Activated T-helper 17 cell treated with anti-CD3 and anti-CD28 coated beads, Interleukin-2, amount 50 U/mL, for 72 hours (primary cell): Measurements from ENCODE around the gene IL2. TPM values are rescaled to one million over a fixed set of nuclear protein-coding genes. Genes with fewer than 3 reads are reported as not detected.

Source experiments
- ATAC-seq: fragments of 150-1000 bp; cut with Tn5 transposase; replicated peaks from 2 replicates; pipeline ENCODE4 v1.10.0; 2021; ENCODE audit warnings: mild to moderate bottlenecking, moderate library complexity
- H3K27ac Mint-ChIP-seq: one replicate; pipeline ENCODE4 v1.8.0; 2022; ENCODE audit warnings: mixed read lengths
- H3K27me3 Mint-ChIP-seq: one replicate; pipeline ENCODE4 v1.8.0; 2022; ENCODE audit warnings: mixed read lengths
- H3K36me3 Mint-ChIP-seq: one replicate; pipeline ENCODE4 v1.8.0; 2022; ENCODE audit warnings: low read depth, mild to moderate bottlenecking, mixed read lengths
- H3K4me1 Mint-ChIP-seq: one replicate; pipeline ENCODE4 v1.8.0; 2022; ENCODE audit warnings: mixed read lengths
- H3K4me3 Mint-ChIP-seq: one replicate; pipeline ENCODE4 v1.8.0; 2022; ENCODE audit warnings: mild to moderate bottlenecking, mixed read lengths
- H3K9me3 Mint-ChIP-seq: one replicate; pipeline ENCODE4 v1.8.0; 2022; ENCODE audit warnings: mixed read lengths
- total RNA-seq, 2 donors: library from RNA; stranded (reverse); gene quantifications; one replicate each; pipeline ENCODE4 v1.2.3, GENCODE V29; 2022

The IL2 gene
- total RNA-seq, result 100 to 1,000 TPM in 1 of 2 donors, 1 to 10 TPM in 1; 1.6 to 233 TPM

DNA sequence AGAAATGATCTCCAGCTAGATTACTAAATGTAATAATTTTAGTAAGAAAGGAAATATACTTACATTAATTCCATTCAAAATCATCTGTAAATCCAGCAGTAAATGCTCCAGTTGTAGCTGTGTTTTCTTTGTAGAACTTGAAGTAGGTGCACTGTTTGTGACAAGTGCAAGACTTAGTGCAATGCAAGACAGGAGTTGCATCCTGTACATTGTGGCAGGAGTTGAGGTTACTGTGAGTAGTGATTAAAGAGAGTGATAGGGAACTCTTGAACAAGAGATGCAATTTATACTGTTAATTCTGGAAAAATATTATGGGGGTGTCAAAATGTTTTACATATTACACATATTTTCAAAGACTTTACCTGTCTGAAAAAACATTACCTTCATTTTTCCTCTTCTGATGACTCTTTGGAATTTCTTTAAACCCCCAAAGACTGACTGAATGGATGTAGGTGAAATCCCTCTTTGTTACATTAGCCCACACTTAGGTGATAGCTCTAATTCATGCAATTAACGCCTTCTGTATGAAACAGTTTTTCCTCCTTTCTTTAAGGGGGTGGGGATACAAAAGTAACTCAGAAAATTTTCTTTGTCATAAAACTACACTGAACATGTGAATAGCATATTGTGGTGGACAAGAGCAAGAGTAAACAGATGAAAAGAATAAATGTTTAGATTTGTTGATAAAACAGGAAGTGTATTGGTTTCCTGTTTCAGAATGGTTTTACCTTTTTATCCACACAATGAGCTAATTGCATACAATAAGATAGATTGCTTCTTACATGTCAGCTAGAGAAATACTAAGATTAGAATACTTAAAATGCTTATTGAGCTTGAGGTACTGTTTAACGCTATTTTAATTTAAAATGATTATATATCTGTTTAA, at the start of gene IL2:
IL2 (minus strand) TSS at position 495 of the 886 bp plus-strand sequence; CDS start at position 210, 285 bp downstream.
- H3K27me3 Mint-ChIP-seq, result no peaks in the 10 kb centered on the region
- H3K9me3 Mint-ChIP-seq, result no peaks in the 10 kb centered on the region
- peak; percentile 42 for ATAC-seq
- peak within 1 kb of the TSS; percentile 82 for H3K27ac Mint-ChIP-seq
- peaks cover 24% of the 10 kb centered on the region for H3K4me1 Mint-ChIP-seq
- H3K4me3 Mint-ChIP-seq, result peak within 1 kb of the TSS; percentile 82
- H3K36me3 Mint-ChIP-seq, result peaks cover 53% of the 10 kb centered on the region

DNA sequence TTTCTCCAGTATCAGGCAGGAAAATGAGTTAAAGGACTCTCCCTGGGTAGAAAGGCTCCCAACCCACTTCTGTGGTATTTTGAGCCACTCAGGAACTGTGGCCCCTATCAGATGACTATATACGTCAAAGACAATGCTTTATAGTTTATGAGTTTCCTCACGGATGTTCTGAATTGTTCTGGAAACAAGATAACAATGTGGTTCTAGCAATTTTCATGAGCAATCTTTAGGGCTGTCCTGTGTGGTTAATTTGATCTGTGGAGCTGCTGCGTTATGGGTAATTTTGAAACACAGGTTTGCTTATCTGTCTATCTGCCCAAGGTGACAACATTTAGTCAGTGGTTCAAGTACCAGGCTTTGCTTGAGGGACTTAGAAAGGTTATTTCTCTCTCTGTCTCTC, 46.7 kb upstream of the IL2 start:
- Mint-ChIP-seq H3K36me3 (no peaks in the 10 kb centered on the region), H3K4me1 (peaks cover 21% of the 10 kb centered on the region), H3K9me3 (no peaks in the 10 kb centered on the region), H3K27me3 (no peaks in the 10 kb centered on the region), H3K27ac (peak overlapping the region; percentile 45), H3K4me3 (peak overlapping the region; percentile 47)
- peak; percentile 72 for ATAC-seq

DNA sequence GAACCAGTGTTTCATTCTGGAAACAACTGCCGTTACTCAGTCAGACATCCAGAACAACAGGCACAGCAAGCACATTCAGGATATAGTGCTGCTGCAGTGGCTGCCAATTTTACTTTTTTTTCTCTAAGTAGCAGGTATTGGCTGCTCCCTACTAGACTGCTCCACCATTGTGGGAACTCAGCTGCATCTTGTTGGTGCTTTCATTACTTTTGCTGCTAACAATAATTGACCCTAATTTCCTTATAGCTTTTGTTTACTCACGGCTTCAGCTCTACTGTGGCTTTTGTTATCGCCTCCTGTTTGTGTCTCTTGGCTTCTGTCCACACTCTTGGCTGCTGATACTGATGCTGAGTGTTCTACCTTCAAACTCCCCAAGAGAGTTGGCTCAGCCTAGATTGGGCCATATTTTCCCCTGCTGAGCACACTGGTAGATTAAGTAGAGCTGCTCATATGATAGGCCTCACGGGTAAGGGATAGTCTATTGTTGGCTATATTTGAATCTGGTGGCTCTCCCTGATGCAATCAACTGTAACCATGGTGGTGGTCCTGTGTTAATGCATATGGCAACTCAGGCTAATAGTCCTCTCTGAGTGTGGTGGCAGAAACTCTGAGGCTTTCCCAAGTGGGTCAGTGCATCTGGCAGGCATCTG, 44.5 kb upstream of the IL2 start:
- Mint-ChIP-seq H3K27me3 (no peaks in the 10 kb centered on the region), H3K4me1 (peaks cover 15% of the 10 kb centered on the region), H3K9me3 (no peaks in the 10 kb centered on the region), H3K36me3 (no peaks in the 10 kb centered on the region), H3K27ac (no peak overlapping the region), H3K4me3 (no peak overlapping the region)
- ATAC-seq, result no peak

DNA sequence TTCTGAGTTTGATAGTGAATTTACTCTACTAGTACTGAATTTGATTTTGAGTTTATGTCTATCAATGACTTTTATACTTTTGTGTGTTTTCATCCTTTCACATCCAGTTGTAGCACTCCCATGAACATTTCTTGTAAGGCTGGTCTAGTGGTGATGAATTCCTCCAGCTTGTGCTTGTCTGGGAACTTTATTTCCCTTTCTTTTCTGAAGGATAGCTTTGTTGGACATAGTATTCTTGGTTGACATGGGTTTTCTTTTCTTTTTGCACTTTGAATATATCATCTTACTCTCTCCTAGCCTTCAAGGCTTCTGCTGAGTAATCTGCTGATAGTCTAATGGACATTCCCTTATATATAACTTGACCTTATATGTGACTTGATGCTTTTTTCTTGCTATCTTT, 32.5 kb upstream of the IL2 start:
- H3K4me3 Mint-ChIP-seq, result no peak overlapping the region
- no peak for ATAC-seq
- H3K27me3 Mint-ChIP-seq, result no peaks in the 10 kb centered on the region
- no peaks in the 10 kb centered on the region for H3K36me3 Mint-ChIP-seq
- H3K9me3 Mint-ChIP-seq, result peaks cover 15% of the 10 kb centered on the region
- no peaks in the 10 kb centered on the region for H3K4me1 Mint-ChIP-seq
- H3K27ac Mint-ChIP-seq, result no peak overlapping the region

DNA sequence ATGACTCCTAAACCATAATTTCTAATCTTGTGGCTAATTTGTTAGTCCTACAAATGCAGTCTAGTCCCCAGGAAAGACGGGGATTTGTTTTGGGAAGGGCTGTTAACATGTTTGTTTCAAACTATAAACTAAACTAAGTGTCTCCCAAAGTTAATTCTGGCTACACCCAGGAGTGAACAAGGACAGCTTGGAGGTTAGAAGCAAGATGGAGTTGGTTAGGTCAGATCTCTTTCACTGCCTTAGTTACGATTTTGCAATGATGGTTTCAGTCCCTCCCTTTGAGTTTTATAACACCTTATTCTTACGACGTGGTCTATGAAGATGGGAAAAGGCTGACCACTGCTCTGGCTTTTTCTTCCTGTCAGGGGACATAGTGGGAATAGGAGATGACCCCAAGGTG, 27.0 kb upstream of the IL2 start:
- no peak for ATAC-seq
- H3K9me3 Mint-ChIP-seq, result peaks cover 6% of the 10 kb centered on the region
- no peak overlapping the region for H3K27ac Mint-ChIP-seq
- H3K36me3 Mint-ChIP-seq, result no peaks in the 10 kb centered on the region
- peaks cover 4% of the 10 kb centered on the region for H3K4me1 Mint-ChIP-seq
- H3K27me3 Mint-ChIP-seq, result no peaks in the 10 kb centered on the region
- no peak overlapping the region for H3K4me3 Mint-ChIP-seq

DNA sequence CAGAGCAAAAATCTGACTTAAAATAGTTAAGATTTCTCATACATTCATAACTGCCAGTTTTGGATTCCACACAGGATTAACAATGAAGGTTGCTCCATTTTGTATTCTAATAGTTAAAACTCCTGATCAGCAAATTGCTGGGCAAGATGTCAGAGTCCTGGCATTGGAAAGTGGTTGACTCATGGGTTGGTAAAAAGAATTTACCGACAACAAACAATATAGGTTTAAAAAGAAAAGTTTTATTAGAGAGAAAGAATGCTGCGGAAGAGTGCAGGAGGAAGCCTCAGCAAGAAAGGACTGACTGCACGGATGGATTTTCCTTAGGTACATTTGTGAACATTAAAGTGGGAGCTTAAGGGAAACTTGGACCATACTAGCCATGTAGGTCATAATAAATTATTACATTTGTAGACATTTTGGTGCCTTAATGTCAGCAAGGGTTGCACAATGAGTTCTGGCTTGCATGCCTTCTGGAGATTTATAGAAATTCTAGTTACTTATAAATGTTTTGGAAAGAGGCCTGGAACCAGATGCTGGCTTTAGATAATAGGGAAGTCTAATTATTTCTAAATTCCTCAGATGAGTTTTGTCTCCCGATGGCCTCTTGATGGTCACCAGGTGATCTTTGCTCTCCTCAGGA, 25.4 kb upstream of the IL2 start:
- peaks cover 4% of the 10 kb centered on the region for H3K4me1 Mint-ChIP-seq
- no peak overlapping the region for H3K27ac Mint-ChIP-seq
- H3K4me3 Mint-ChIP-seq, result no peak overlapping the region
- no peaks in the 10 kb centered on the region for H3K27me3 Mint-ChIP-seq
- no peak for ATAC-seq
- H3K36me3 Mint-ChIP-seq, result no peaks in the 10 kb centered on the region
- H3K9me3 Mint-ChIP-seq, result peaks cover 2% of the 10 kb centered on the region

DNA sequence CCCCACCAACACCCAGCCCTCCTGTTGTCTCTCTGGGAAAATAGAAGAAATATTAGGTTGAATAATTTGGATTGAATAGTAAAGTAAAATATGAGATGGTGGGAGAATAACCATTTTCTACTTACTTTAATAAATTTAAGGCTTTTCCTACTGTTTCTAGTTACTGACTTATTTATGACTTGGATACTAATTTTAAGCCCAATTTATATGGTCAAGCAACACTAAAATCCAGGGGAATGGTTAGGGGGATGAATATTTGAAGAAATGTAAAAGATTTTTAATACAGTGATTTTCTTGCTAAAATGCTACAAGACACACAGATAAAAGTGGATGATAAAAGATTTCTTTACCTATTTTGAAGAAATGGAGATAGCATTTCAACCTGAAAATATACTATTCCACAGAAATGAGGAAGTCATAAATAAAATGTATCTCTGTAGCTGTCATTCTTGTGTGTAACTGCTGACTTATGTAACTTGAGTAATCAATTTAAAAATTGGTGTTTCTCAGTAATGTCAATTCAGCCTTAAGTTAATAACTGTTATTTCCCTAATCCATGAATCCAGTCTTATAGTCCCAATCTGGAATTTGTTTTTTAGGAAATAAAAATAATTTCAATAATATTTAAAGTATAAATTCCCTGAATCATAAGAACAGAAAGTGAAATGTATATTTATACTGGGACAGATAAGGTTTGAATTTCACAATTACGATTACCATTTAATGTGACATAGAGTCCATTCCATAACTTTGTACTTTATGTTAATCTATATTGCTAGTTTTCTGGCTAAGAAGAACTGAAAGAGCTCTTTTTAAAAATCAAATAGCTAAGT, 24.3 kb upstream of the IL2 start:
- no peak for ATAC-seq
- no peak overlapping the region for H3K27ac Mint-ChIP-seq
- no peak overlapping the region for H3K4me3 Mint-ChIP-seq
- no peaks in the 10 kb centered on the region for H3K36me3 Mint-ChIP-seq
- H3K27me3 Mint-ChIP-seq, result no peaks in the 10 kb centered on the region
- H3K4me1 Mint-ChIP-seq, result peaks cover 11% of the 10 kb centered on the region
- H3K9me3 Mint-ChIP-seq, result no peaks in the 10 kb centered on the region

DNA sequence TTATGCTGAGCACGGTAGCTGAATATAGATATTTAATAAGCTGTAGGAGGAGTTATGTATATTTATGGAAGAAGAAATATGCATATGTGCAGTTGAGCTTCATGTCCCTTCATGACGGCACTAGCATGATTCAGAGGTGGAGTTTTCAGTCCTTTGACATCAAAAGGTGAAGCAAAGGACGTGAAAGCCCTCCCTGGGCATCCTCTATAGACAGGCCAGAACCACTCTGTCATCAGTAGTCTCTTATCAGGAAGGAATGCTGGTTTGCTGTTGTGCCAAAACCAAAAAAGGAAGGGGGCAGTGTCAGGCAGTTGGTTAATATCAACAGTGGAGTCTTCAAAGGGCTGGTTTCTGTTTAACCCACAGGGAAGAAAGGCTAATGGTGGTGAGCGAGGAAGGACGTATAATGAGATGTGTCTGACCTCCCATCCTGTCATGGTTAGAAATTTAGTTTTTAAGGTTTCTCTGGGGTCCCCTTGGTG, 23.5 kb upstream of the IL2 start:
- ATAC-seq, result peak; percentile 10
- H3K4me1 Mint-ChIP-seq, result peaks cover 11% of the 10 kb centered on the region
- H3K4me3 Mint-ChIP-seq, result no peak overlapping the region
- H3K27me3 Mint-ChIP-seq, result no peaks in the 10 kb centered on the region
- H3K36me3 Mint-ChIP-seq, result no peaks in the 10 kb centered on the region
- H3K27ac Mint-ChIP-seq, result no peak overlapping the region
- H3K9me3 Mint-ChIP-seq, result peaks cover 3% of the 10 kb centered on the region

DNA sequence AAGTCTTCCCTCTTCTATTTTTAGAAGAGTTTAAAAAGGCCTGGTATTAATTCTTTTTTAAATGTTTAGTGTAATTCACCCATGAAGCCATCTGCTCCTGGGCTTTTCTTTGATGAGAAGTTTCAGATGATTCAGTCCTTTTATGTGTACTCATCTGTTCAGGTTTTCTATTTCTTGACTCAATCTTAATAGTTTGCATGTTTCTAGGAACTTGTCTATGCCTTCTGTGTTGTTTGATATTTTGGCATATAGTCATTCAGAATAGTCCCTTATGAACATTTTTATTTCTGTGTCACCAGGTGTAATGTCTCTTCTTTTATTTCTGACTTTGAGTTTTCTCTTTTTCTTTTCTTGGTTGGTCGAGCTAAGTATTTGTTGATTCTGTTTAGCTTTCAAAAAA, 20.2 kb upstream of the IL2 start:
- Mint-ChIP-seq H3K27ac (no peak overlapping the region), H3K4me3 (no peak overlapping the region), H3K4me1 (peaks cover 11% of the 10 kb centered on the region), H3K27me3 (no peaks in the 10 kb centered on the region), H3K9me3 (peaks cover 3% of the 10 kb centered on the region), H3K36me3 (no peaks in the 10 kb centered on the region)
- ATAC-seq, result peak; percentile 92

DNA sequence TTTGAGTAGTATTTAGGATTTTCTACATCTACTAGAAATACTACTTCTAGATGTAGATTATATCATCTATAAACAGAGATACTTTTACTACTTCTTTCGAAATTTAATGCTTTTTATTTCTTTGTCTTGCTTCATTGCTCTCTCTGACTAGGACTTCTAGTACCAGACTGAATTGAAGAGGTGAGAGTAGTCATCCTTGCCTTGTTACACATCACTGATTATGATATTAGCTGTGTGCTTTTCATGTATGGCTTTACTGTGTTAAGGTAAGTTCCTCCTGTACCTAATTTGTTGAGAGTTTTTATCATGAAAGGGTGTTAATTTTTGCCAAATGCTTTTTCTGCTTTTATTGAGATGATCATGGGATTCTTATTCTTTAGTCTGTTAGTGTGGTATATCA, 19.6 kb upstream of the IL2 start:
- Mint-ChIP-seq H3K36me3 (no peaks in the 10 kb centered on the region), H3K27ac (no peak overlapping the region), H3K27me3 (no peaks in the 10 kb centered on the region), H3K4me1 (peaks cover 11% of the 10 kb centered on the region), H3K9me3 (peaks cover 3% of the 10 kb centered on the region), H3K4me3 (no peak overlapping the region)
- ATAC-seq, result peak; percentile 64

DNA sequence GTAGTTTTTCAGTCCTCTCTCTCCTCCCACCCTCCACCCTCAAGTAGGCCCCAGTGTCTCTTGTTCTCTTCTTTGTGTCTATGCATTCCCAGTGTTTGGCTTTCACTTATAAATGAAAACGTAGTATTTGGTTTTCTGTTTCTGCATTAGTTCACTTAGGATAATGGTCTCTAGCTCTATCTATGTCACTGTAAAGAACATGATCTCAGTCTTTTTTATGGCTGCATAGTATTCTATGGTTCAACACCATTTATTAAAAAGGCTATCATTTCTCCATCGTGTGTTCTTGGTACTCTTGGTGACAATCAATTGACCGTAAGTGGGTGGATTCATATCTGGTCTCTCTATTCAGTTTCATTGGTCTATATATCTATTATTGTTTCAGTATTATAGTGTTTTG, 18.7 kb upstream of the IL2 start:
- no peak overlapping the region for H3K4me3 Mint-ChIP-seq
- no peaks in the 10 kb centered on the region for H3K27me3 Mint-ChIP-seq
- peaks cover 3% of the 10 kb centered on the region for H3K9me3 Mint-ChIP-seq
- ATAC-seq, result no peak
- H3K4me1 Mint-ChIP-seq, result peaks cover 11% of the 10 kb centered on the region
- no peak overlapping the region for H3K27ac Mint-ChIP-seq
- H3K36me3 Mint-ChIP-seq, result no peaks in the 10 kb centered on the region

DNA sequence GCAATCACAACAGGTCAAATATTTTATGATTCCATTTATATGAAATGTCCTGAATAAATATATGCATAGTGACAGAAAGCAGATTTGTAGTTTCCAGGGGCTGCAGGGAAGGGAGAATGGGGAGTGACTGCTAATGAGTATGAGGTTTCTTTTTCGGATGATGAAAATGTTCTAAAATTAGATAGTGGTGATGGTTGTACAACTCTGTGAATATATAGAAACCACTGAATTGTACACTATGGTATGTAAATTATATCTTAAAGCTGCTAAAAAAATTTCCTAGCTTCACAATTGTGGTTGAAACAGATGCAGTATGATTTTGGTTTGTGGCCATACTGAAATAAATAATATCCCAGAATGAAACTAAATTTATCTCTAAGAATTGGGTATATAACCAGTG, 12.9 kb upstream of the IL2 start:
- Mint-ChIP-seq H3K36me3 (no peaks in the 10 kb centered on the region), H3K9me3 (no peaks in the 10 kb centered on the region), H3K27me3 (no peaks in the 10 kb centered on the region), H3K27ac (no peak overlapping the region), H3K4me1 (no peaks in the 10 kb centered on the region), H3K4me3 (no peak overlapping the region)
- peak; percentile 71 for ATAC-seq

DNA sequence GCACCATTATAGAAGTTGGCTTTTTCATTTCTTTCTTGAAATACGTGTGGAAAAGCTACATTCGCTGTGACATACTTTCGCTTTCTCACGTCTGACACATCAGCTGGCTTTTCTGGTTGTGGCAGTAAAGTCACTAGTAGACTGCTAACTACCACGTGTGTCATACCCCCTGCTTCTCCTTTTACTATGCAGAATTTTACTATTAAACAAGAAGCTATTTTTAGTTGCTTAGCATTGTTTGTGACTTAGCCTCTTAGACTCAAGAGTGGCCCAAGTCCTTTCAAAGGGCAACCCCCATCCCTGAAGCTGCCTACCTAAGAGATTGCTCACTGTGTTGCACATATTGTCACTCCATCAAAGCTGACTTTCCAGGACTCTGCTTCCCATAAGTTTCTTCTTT, 2.1 kb upstream of the IL2 start:
- H3K36me3 Mint-ChIP-seq, result peaks cover 36% of the 10 kb centered on the region
- H3K27ac Mint-ChIP-seq, result peak overlapping the region; percentile 82
- ATAC-seq, result peak; percentile 88
- H3K27me3 Mint-ChIP-seq, result no peaks in the 10 kb centered on the region
- H3K4me1 Mint-ChIP-seq, result peaks cover 18% of the 10 kb centered on the region
- H3K9me3 Mint-ChIP-seq, result no peaks in the 10 kb centered on the region
- H3K4me3 Mint-ChIP-seq, result peak overlapping the region; percentile 82
